Sigmoid colon (tissue), 4 donors: ENCODE results near the gene MIOX.

Experiments used
- CTCF ChIP-seq, 4 experiments: fragments of 450-650 bp in 3 of 4; fragments of 200-600 bp in 1 of 4; IDR thresholded peaks; one replicate each; pipeline ENCODE4 v1.5.1; 2016 to 2019; ENCODE audit warnings: antibody characterized with exemption in 4 of 4, mild to moderate bottlenecking in 3 of 4, moderate library complexity in 2 of 4
- POLR2A ChIP-seq, 2 donors: fragments of 450-650 bp; IDR thresholded peaks; one replicate each; pipeline ENCODE4 v1.6.1; 2016; ENCODE audit warnings: antibody characterized with exemption in 2 of 2, mild to moderate bottlenecking in 2 of 2, moderate library complexity in 2 of 2
- POLR2AphosphoS5 ChIP-seq, 4 donors: sonication (generic); formaldehyde crosslinking; IDR thresholded peaks; one replicate each; pipeline ENCODE4 v1.6.1; 2017; ENCODE audit warnings: antibody characterized with exemption in 4 of 4

- TF ChIP-seq CTCF (IDR thresholded peaks at IDR 0.05) = no peak
- peak; percentile 26 to 68 (median 46) for TF ChIP-seq POLR2AphosphoS5 (IDR thresholded peaks at IDR 0.05)
- TF ChIP-seq POLR2A (IDR thresholded peaks at IDR 0.05) = no peak
Measured at GRCh38 chr22:50474710-50475651, 11.7 kb upstream of the MIOX start, which contains the start of gene SBF1.
